Measurements from ENCODE around the gene KIF3B. TPM values are rescaled to one million over a fixed set of nuclear protein-coding genes. Genes with fewer than 3 reads are reported as not detected.
"Not testable (repeated sequence)": the region's sequence is repeated elsewhere in the genome, so short reads cannot be mapped to it uniquely, and the experiment has no call there.

Gene KIF3B
- total RNA-seq, 2 experiments from 2014 or later: 36.2 to 36.5 TPM

- H3K4me3 Mint-ChIP-seq: no peak overlapping the region
- H3K4me1 Mint-ChIP-seq: peaks cover 33% of the 10 kb centered on the region
- peak overlapping the region; percentile 43 for H3K27ac Mint-ChIP-seq
- H3K27me3 Mint-ChIP-seq: no peaks in the 10 kb centered on the region
- H3K9me3 Mint-ChIP-seq: no peaks in the 10 kb centered on the region
- no peak for DNase-seq
- H3K36me3 Mint-ChIP-seq: peaks cover 29% of the 10 kb centered on the region
Measured at GRCh38 chr20:32296819-32297420, 19.5 kb downstream of the KIF3B start.

- Mint-ChIP-seq H3K9me3 (no peaks in the 10 kb centered on the region), H3K27me3 (no peaks in the 10 kb centered on the region), H3K4me1 (peaks cover 34% of the 10 kb centered on the region), H3K4me3 (no peak overlapping the region), H3K27ac (no peak overlapping the region), H3K36me3 (peaks cover 26% of the 10 kb centered on the region)
- no peak for DNase-seq
Measured at GRCh38 chr20:32297439-32297838, 20.0 kb downstream of the KIF3B start.

GRCh38 chr20:32300647-32301046, 23.2 kb downstream of the KIF3B start:
- H3K27me3 Mint-ChIP-seq: no peaks in the 10 kb centered on the region
- peaks cover 20% of the 10 kb centered on the region for H3K36me3 Mint-ChIP-seq
- H3K4me3 Mint-ChIP-seq: no peak overlapping the region
- peaks cover 31% of the 10 kb centered on the region for H3K4me1 Mint-ChIP-seq
- no peak overlapping the region for H3K27ac Mint-ChIP-seq
- H3K9me3 Mint-ChIP-seq: no peaks in the 10 kb centered on the region
- no peak for DNase-seq

GRCh38 chr20:32301719-32302506, 24.5 kb downstream of the KIF3B start:
- no peaks in the 10 kb centered on the region for H3K27me3 Mint-ChIP-seq
- H3K4me1 Mint-ChIP-seq: peaks cover 26% of the 10 kb centered on the region
- H3K27ac Mint-ChIP-seq: no peak overlapping the region
- DNase-seq: no peak
- H3K4me3 Mint-ChIP-seq: no peak overlapping the region
- peaks cover 17% of the 10 kb centered on the region for H3K36me3 Mint-ChIP-seq
- no peaks in the 10 kb centered on the region for H3K9me3 Mint-ChIP-seq

GRCh38 chr20:32302507-32302872, 25.0 kb downstream of the KIF3B start:
- DNase-seq: no peak
- H3K27ac Mint-ChIP-seq: no peak overlapping the region

GRCh38 chr20:32304131-32304746, 26.8 kb downstream of the KIF3B start:
- Mint-ChIP-seq H3K36me3 (peaks cover 16% of the 10 kb centered on the region), H3K4me3 (no peak overlapping the region), H3K9me3 (no peaks in the 10 kb centered on the region), H3K4me1 (peaks cover 14% of the 10 kb centered on the region), H3K27ac (no peak overlapping the region), H3K27me3 (no peaks in the 10 kb centered on the region)
- DNase-seq: no peak

More at GRCh38 chr20:32302507-32302872, 25.0 kb downstream of the KIF3B start:
- Mint-ChIP-seq H3K4me1 (peaks cover 21% of the 10 kb centered on the region), H3K36me3 (peaks cover 16% of the 10 kb centered on the region), H3K9me3 (no peaks in the 10 kb centered on the region), H3K27me3 (no peaks in the 10 kb centered on the region), H3K4me3 (no peak overlapping the region)

- H3K4me3 Mint-ChIP-seq: no peak overlapping the region
- peaks cover 9% of the 10 kb centered on the region for H3K4me1 Mint-ChIP-seq
- H3K27me3 Mint-ChIP-seq: no peaks in the 10 kb centered on the region
- peaks cover 51% of the 10 kb centered on the region for H3K36me3 Mint-ChIP-seq
- no peaks in the 10 kb centered on the region for H3K9me3 Mint-ChIP-seq
- H3K27ac Mint-ChIP-seq: no peak overlapping the region
- DNase-seq: no peak
Measured at GRCh38 chr20:32312718-32313424, 35.4 kb downstream of the KIF3B start.

GRCh38 chr20:32314768-32315167, 37.3 kb downstream of the KIF3B start:
- peaks cover 56% of the 10 kb centered on the region for H3K36me3 Mint-ChIP-seq
- H3K9me3 Mint-ChIP-seq: no peaks in the 10 kb centered on the region
- H3K4me1 Mint-ChIP-seq: peaks cover 9% of the 10 kb centered on the region

GRCh38 chr20:32315399-32315798, 37.9 kb downstream of the KIF3B start:
- Mint-ChIP-seq H3K4me1 (peaks cover 9% of the 10 kb centered on the region), H3K27me3 (no peaks in the 10 kb centered on the region), H3K36me3 (peaks cover 50% of the 10 kb centered on the region), H3K9me3 (no peaks in the 10 kb centered on the region), H3K27ac (no peak overlapping the region), H3K4me3 (no peak overlapping the region)
- DNase-seq: no peak

More at GRCh38 chr20:32314768-32315167, 37.3 kb downstream of the KIF3B start:
- no peaks in the 10 kb centered on the region for H3K27me3 Mint-ChIP-seq
- peak overlapping the region; percentile 5 for H3K27ac Mint-ChIP-seq
- H3K4me3 Mint-ChIP-seq: no peak overlapping the region
- DNase-seq: no peak

- Mint-ChIP-seq H3K27ac (no peak overlapping the region), H3K36me3 (peaks cover 47% of the 10 kb centered on the region), H3K4me1 (peaks cover 9% of the 10 kb centered on the region), H3K27me3 (no peaks in the 10 kb centered on the region), H3K9me3 (no peaks in the 10 kb centered on the region), H3K4me3 (no peak overlapping the region)
- no peak for DNase-seq
Measured at GRCh38 chr20:32315891-32316290, 38.4 kb downstream of the KIF3B start.

- H3K36me3 Mint-ChIP-seq: peaks cover 52% of the 10 kb centered on the region
- H3K27me3 Mint-ChIP-seq: no peaks in the 10 kb centered on the region
- no peak for DNase-seq
- H3K4me1 Mint-ChIP-seq: peaks cover 10% of the 10 kb centered on the region
- H3K9me3 Mint-ChIP-seq: no peaks in the 10 kb centered on the region
- H3K27ac Mint-ChIP-seq: no peak overlapping the region
- no peak overlapping the region for H3K4me3 Mint-ChIP-seq
Measured at GRCh38 chr20:32316667-32317066, 39.2 kb downstream of the KIF3B start.

- H3K4me1 Mint-ChIP-seq: peaks cover 1% of the 10 kb centered on the region
- peaks cover 45% of the 10 kb centered on the region for H3K36me3 Mint-ChIP-seq
- no peak for DNase-seq
- no peak overlapping the region for H3K4me3 Mint-ChIP-seq
- H3K27me3 Mint-ChIP-seq: no peaks in the 10 kb centered on the region
- H3K27ac Mint-ChIP-seq: peak overlapping the region; percentile 58
- H3K9me3 Mint-ChIP-seq: no peaks in the 10 kb centered on the region
Measured at GRCh38 chr20:32319100-32319499, 41.6 kb downstream of the KIF3B start.

GRCh38 chr20:32320305-32320704, 42.9 kb downstream of the KIF3B start:
- no peaks in the 10 kb centered on the region for H3K9me3 Mint-ChIP-seq
- peaks cover 35% of the 10 kb centered on the region for H3K36me3 Mint-ChIP-seq
- H3K4me3 Mint-ChIP-seq: no peak overlapping the region
- DNase-seq: no peak
- peaks cover 1% of the 10 kb centered on the region for H3K4me1 Mint-ChIP-seq
- H3K27me3 Mint-ChIP-seq: no peaks in the 10 kb centered on the region
- no peak overlapping the region for H3K27ac Mint-ChIP-seq

- H3K9me3 Mint-ChIP-seq: no peaks in the 10 kb centered on the region
- H3K27me3 Mint-ChIP-seq: no peaks in the 10 kb centered on the region
- no peak for DNase-seq
- H3K4me3 Mint-ChIP-seq: no peak overlapping the region
- peaks cover 28% of the 10 kb centered on the region for H3K36me3 Mint-ChIP-seq
- no peak overlapping the region for H3K27ac Mint-ChIP-seq
- H3K4me1 Mint-ChIP-seq: peaks cover 1% of the 10 kb centered on the region
Measured at GRCh38 chr20:32321390-32321789, 43.9 kb downstream of the KIF3B start.

- not testable (repeated sequence) for H3K9me3 Mint-ChIP-seq, DNase-seq
Measured at GRCh38 chr20:32322260-32322659, 44.8 kb downstream of the KIF3B start.

More at GRCh38 chr20:32322260-32322659, 44.8 kb downstream of the KIF3B start:
- not testable (repeated sequence) for H3K27me3 Mint-ChIP-seq, H3K27ac Mint-ChIP-seq, H3K4me1 Mint-ChIP-seq, H3K4me3 Mint-ChIP-seq
- peaks cover 29% of the 10 kb centered on the region for H3K36me3 Mint-ChIP-seq
